WERI-Rb-1 (cell line): ENCODE measurements around the gene EFCAB6.

Source experiments
- DNase-seq: peaks from one replicate; pipeline ENCODE4 v3.0.0-alpha.2; 2020
- H3K27ac ChIP-seq: fragments of 250-450 bp; sonication (Bioruptor Pico); 2 replicates; pipeline ENCODE4 v1.5.1; 2020; ENCODE audit warnings: mild to moderate bottlenecking, moderate library complexity
- H3K27me3 ChIP-seq: fragments of 250-450 bp; sonication (Bioruptor Pico); 2 replicates; pipeline ENCODE4 v1.5.1; 2021; ENCODE audit warnings: mild to moderate bottlenecking, low read depth, moderate library complexity; ENCODE audit not compliant: insufficient read depth, severe bottlenecking
- H3K36me3 ChIP-seq: fragments of 250-450 bp; sonication (Bioruptor Pico); 2 replicates; pipeline ENCODE4 v1.5.1; 2020; ENCODE audit warnings: mild to moderate bottlenecking, moderate library complexity
- H3K4me3 ChIP-seq: 2 replicates; pipeline ENCODE4 v1.5.1; 2011; ENCODE audit warnings: low read depth, mild to moderate bottlenecking, control low read depth, low read length
- H3K9me3 ChIP-seq: fragments of 250-450 bp; sonication (Bioruptor Pico); 2 replicates; pipeline ENCODE4 v1.5.1; 2021; ENCODE audit warnings: mild to moderate bottlenecking, moderate library complexity; ENCODE audit not compliant: severe bottlenecking
- TF ChIP-seq, protein P1 (sequence below): IDR thresholded peaks from 2 replicates; pipeline ENCODE4 v1.5.1; 2011; ENCODE audit warnings: low read depth, mild to moderate bottlenecking, control low read depth, inconsistent platforms, low read length

EFCAB6 gene

DNA sequence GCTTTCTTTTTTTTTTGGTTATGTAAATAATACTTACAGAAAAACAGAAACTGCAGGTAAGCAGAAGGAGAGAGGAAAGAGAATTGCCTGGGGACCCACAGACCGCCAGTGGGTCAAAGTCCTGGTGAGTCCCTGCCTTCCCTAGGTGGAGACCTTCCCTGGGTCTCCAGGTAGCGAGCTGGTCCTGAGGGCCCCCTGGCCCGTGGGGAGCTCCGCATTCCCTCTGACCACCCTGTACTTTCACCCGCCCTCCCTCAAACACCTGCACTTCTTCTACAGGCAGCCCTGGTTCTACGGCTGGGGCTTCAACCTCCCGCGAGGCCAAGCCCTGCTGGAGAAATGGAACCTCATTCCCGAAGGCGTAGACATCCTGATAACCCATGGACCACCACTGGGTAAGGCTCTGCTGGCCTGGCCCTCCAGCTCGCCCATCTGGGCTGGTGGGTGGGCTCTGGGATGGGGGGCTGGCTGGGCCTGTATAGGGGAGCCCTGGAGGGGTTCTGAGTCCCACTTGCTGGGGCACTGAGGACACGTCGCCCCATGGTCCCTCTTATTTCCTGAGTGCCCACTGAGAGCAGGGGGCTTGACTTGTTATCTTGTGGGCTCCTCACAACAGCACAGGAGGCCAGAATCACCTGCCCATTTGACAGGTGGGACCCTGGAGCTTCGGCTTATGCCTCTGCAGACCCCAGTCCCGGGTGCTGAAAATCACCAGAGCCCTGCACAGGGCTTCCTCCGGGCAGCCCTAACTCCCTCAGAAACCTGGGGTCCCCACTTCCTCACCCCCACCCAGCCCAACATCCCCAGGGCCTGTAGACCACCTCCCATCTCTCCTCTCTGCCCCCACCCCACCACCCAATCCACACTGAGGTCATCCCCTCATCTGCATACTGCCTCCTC lies 313.9 kb downstream of the EFCAB6 start:
- Histone ChIP-seq H3K9me3 (no peaks in the 10 kb centered on the region), H3K27me3 (no peaks in the 10 kb centered on the region), H3K4me3 (no peak overlapping the region), H3K36me3 (no peaks in the 10 kb centered on the region), H3K27ac (no peak overlapping the region)
- TF ChIP-seq, protein P1, sequence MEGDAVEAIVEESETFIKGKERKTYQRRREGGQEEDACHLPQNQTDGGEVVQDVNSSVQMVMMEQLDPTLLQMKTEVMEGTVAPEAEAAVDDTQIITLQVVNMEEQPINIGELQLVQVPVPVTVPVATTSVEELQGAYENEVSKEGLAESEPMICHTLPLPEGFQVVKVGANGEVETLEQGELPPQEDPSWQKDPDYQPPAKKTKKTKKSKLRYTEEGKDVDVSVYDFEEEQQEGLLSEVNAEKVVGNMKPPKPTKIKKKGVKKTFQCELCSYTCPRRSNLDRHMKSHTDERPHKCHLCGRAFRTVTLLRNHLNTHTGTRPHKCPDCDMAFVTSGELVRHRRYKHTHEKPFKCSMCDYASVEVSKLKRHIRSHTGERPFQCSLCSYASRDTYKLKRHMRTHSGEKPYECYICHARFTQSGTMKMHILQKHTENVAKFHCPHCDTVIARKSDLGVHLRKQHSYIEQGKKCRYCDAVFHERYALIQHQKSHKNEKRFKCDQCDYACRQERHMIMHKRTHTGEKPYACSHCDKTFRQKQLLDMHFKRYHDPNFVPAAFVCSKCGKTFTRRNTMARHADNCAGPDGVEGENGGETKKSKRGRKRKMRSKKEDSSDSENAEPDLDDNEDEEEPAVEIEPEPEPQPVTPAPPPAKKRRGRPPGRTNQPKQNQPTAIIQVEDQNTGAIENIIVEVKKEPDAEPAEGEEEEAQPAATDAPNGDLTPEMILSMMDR = no peak
- DNase-seq = no peak

DNA sequence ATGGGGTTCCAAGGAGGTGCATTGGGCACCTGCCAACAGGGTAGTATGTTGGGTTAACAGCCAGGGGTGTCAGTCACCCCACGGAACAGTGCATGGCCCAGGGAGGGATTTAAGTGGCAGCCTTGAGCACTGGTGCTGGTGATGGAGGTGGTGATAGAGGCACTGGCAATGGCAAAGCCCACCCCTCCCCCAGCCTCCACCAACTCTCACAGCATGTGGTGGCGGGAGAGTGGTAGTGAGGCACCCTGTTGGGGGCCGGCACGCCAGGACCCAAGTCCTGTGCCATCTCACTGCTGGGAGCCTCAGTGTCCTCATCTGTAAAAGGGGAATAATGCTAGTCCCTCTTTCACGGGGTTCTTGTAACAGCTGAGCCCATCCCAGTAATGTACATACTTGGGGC lies 318.8 kb downstream of the EFCAB6 start:
- TF ChIP-seq, protein P1 = no peak
- Histone ChIP-seq H3K9me3 (no peaks in the 10 kb centered on the region), H3K4me3 (no peak overlapping the region), H3K36me3 (no peaks in the 10 kb centered on the region), H3K27me3 (no peaks in the 10 kb centered on the region), H3K27ac (no peak overlapping the region)
- no peak for DNase-seq

- Histone ChIP-seq H3K27me3 (no peaks in the 10 kb centered on the region), H3K9me3 (no peaks in the 10 kb centered on the region), H3K36me3 (no peaks in the 10 kb centered on the region), H3K27ac (no peak overlapping the region), H3K4me3 (no peak overlapping the region)
- DNase-seq = no peak
- TF ChIP-seq, protein P1 = no peak
These were observed 320.4 kb downstream of the EFCAB6 start for GRCh38 chr22:43491737-43492136.

- Histone ChIP-seq H3K27ac (no peak overlapping the region), H3K4me3 (no peak overlapping the region), H3K27me3 (no peaks in the 10 kb centered on the region), H3K9me3 (no peaks in the 10 kb centered on the region), H3K36me3 (no peaks in the 10 kb centered on the region)
- DNase-seq = no peak
- TF ChIP-seq, protein P1 = no peak
These were observed 320.9 kb downstream of the EFCAB6 start for GRCh38 chr22:43491177-43491576.

GRCh38 chr22:43490311-43490710 lies 321.8 kb downstream of the EFCAB6 start:
- H3K9me3 ChIP-seq = no peaks in the 10 kb centered on the region
- H3K27ac ChIP-seq = no peak overlapping the region
- no peak for DNase-seq
- H3K27me3 ChIP-seq = no peaks in the 10 kb centered on the region
- no peak overlapping the region for H3K4me3 ChIP-seq
- H3K36me3 ChIP-seq = no peaks in the 10 kb centered on the region
- TF ChIP-seq, protein P1 = no peak
